GM18526 (cell line): ENCODE data around the gene ADAM33.

Experiments used
- POLR2A ChIP-seq: IDR thresholded peaks from 3 replicates; pipeline ENCODE4 v1.6.1; 2011; ENCODE audit not compliant: insufficient read length; ENCODE audit errors: extremely low read depth

ADAM33 gene

DNA sequence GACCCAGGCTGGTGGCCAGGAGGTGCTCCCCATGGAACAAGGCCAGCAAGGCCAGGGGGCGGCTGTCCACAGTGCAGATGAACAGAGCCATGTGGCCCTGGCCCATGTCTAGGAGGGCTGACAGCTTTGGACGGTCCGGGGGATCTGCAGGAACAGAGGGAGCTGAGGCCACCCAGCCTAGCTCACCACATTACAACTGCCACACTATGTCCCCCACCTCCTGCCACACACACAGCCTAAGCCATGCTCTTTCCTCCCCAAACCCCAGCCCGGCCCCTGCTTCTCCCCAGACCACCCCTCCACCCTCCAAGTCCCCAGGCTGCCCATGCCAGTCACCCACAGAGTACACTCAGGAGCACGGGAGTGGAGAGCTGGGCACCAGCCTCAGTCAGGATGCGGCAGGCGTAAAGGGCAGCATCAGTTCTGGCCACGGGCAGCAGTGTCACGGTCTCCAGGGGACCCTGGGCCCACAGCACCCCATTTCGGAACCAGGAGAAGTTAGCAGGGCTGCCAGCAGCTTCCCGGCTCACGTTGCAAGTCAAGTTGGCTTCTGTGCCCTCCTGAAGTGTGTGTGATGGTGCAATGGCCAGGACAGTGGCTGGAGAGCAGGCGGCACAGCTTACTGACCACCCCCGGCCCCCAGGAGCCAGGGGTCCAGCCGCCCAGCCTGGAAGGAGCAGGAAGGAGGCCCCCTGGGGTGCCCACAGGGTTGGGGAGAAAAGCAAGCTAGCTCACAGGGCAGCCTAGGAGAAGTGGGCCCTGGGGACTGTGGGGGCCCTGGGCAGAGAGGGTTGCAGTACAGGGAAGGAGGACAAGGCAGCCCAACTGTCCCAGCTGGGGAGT, 15.2 kb upstream of the ADAM33 start:
- no peak for TF ChIP-seq POLR2A

DNA sequence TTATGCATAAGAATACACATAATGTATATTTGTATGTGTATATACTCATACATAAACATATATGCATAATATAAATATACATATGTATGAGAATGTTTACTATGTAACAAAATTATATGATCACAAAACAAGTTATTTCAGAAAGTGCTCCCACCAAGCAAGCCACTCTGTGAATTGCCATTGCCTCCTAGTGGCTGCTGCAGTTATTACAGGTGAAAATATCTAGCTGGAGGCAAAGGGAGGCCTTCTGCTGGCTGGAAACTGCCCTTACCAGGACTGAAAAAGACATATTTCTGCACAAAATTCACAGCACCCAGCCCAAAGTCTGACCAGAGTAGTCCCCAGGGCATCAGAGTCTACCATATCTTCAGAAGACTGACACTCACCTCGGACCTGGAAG, 14.4 kb upstream of the ADAM33 start:
- no peak for TF ChIP-seq POLR2A

DNA sequence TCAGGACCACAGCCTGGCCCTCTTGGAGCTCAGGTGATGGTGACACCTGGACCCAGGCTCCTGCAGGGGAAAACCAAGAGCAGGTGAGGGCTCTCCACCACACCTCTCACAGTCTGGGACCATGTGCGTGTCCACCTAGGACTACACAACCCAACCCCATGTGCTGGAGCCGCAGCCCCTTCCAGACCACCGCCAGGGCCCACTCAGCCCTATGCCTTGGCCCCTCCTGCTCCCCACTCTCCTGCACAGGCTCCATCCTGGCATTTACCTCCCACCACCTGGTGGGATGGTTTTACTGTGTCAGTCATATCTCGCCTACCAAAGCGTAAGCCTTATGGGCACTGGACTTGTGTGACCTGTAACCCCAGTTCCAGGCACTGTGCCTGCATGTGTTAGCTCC, 13.1 kb upstream of the ADAM33 start:
- TF ChIP-seq POLR2A: no peak

DNA sequence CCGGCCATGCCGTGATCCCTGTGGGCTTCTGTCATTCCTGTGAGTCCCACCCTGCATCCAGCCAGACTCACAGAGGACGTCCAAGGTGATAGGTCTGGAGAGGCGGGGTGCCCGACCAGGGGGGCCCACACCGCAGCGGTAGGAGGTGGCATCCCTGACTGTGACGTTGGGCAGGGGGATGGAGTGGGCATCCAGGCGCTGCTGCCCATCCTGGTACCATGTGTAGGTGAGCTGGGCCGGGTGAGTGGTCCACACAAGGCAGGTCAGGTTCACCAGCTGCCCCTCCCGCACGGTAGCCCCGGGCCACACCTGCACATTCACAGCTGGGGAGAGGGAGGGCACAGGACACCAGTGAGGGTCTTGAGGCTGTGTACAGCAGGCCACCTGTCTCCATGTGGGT, 11.6 kb upstream of the ADAM33 start:
- no peak for TF ChIP-seq POLR2A

DNA sequence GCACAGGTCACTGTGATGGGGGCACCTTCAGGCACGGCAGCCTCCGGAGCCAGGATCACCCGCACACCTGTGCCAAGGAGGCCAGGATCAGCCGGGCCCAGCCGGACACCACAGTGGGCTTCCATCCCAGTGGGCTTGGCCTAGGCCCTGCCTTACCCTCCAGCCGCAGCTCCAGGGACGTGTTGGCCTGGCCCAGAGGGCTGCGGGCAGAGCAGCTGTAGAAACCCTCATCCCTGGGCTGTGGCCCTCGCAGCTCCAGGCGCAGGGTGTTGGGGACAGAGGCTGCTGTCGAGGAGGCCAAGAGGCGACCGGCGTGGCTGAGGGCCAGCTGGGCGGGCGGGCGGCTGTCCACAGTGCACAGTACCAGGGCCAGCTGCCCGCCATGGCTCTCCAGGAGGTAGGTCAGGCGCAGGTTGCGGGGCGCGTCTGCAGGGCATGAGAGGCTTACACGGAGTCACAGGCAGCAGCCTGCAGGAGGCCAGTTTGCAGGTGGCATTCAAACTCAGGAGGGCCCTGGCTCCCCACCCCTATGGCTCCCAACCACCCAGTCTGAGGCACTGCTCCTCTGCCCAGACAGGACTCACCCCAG, 11.0 kb upstream of the ADAM33 start:
- TF ChIP-seq POLR2A: no peak

DNA sequence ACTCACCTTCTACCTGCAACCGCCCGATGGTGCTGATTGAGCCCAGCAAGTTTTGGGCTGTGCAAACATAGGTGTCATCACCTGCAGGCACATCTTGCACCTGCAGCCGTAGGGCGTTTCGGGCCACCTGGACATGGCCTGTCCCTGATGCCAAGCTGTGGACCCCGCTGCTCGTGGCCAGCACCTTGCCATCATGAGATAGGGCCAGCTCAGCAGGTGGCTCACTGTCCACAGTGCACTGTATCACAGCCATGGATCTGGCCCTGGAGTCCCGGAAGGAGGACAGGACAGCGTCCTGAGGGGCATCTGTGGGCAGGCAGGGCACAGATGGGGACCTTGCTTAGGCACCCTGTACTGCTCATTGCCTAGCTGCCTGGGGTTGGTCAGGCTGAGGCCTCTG, 10.1 kb upstream of the ADAM33 start:
- TF ChIP-seq POLR2A: no peak

DNA sequence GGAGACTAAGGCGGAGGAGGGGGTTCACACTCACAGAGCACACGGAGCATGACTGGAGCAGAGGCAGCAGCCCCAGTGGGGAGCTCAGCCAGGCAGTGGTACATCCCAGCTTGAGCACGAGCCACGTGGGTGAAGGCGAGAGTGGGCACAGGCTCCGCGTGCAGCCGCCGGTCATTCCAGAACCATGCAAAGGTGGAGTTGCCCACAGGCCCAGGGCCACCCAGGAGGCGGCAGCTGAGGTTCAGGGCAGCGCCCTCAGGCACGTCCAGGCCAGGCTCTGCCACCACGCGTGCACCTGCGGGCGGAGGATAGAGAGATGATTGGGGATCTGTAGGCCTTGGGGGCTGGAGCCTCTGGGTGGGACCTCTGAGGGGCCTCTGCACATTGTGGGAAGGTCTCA, 9.5 kb upstream of the ADAM33 start:
- TF ChIP-seq POLR2A: no peak

DNA sequence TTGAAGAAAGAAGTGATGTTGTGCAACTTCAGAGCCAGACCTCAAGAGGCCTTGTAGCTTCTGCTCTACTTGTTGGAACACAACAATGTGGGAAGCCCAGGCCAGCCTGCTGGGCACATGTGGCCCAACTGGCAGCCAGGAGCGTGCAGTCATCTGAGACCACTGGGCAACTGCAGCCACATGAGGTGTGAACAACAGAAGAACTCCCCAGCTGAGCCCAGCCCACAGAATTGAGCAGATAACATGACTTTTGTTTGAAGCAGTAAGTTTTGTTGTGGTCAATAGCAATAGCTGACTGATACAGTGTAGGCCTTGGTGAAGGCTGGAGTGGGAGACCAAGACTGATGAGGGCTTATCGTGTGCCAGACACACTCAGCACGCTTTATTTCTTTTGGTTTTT, 8.6 kb upstream of the ADAM33 start:
- no peak for TF ChIP-seq POLR2A

DNA sequence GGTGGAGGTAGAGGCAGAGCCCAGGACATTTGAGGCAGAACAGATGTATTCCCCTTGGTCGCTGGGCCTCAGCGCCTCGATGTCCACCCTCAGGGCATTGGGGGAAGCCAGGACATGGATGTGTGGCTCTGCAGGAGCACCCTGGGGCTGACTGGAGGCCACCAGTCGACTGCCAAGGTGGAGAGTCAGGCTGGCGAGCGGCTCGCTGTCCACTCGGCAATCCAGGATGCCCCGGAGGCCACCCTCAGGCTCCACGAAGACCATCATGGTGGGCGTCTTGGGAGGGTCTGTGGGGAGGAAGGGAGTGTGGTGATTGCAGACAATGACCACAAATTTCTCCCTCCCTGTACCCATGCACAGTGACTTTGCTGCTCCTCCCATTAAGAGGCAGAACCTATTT, 8.2 kb upstream of the ADAM33 start:
- TF ChIP-seq POLR2A: no peak

DNA sequence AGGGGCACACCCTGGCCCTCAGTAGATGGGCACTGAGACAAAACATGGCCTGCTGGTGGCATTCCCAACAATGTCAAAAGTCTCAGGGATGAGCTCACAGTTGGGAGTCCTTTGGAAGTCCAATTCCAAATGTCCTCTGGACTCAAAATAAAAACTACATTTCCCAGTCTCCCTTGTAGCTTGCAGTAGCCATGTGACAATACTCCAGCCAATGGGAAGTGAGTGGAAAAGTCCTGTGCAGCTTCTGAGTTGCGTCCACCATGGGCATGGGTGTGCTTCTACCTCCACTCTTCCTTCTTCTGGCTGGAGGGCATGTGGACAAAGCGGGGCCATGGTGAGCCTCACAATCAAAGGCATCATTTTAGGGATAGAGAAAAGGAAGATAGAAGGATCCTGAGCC, 5.8 kb upstream of the ADAM33 start:
- TF ChIP-seq POLR2A: no peak

DNA sequence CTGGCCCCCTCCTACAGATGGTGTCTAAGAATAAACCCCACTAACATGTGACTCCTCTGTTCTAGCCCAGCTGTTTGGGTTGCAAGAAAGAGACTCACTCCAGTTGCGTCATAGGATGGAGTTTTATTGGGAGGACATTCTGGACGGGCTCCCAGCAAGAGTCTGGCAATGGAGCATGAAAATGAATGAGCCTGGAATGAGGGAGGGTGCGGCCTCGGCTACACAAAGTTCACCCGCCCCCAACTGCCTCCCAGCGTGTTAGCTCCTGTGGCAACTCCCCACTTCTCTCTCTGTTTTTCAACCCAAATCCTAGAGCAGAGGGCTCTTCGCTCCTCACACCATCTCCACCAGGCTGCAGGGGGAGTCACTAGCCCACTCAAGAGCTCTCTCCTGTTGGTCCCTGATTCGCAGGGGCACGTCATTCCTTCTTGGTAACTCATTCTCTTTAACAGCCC, 5.1 kb upstream of the ADAM33 start:
- no peak for TF ChIP-seq POLR2A

DNA sequence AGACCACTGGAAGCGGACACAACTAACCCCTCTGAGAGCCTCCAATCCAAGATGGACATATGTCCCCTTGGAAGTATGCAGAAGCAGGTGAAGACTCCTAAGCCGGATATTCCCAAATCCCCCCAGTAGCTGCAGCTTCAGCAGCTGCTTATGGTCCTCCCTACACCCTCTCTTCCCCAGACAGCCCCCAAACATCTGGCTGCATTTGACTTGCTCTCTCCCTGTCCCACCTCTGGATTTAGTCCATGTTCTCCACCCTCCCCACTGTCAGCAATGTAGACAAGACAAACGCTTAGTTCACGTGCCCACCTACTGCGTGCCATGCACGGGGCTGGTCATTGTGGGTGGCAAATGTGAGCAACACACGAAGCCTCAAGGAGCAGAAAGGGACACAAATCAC, 4.6 kb upstream of the ADAM33 start:
- no peak for TF ChIP-seq POLR2A

DNA sequence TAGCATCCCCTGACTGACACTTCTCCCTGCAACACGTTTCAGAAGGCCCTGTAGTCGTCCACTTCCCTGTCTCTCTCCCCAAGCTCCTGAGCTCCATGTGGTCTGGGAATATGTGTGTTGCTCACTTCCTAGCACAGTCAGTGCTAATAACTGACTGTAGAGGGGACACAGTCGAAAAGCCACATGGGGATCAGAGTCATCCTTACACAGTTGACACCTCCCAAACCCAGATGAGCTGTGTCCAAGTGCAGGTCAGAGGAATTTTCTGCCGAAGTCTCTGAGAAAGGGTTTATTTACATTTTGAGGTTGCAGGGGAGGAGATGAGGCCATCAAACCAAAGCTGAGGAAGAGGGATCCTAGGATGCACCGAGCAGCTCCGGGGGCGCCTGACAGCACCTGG, 3.5 kb upstream of the ADAM33 start:
- no peak for TF ChIP-seq POLR2A

DNA sequence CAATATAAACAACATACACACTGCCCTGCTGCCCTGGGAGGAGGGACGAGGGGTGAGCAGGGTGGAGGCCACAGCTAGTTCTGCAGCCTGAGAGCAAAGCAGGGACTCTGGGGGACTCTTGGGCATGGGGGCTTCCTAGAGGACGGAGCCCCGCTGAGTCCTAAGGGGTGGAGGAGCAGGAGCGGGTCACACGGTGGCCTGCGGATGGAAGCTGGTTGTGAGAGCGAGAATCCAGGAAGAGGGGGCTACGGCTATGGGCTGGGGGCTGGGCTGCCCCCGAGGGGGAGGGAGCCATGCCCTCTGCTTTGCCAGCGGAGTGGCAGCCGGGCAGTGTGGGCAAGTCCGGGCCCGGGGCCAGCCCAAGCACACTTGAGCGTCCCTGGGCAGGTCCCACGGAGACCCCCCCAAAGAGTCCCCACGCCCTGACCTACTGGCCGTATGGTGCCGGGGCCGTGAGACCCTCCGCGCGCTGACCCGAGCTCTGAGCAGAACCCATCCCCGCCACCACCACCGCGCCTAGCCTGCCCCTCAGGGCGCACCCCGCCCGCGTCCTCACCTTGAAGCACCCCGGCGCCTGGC, 369 bp downstream of the ADAM33 start:
- no peak for TF ChIP-seq POLR2A

DNA sequence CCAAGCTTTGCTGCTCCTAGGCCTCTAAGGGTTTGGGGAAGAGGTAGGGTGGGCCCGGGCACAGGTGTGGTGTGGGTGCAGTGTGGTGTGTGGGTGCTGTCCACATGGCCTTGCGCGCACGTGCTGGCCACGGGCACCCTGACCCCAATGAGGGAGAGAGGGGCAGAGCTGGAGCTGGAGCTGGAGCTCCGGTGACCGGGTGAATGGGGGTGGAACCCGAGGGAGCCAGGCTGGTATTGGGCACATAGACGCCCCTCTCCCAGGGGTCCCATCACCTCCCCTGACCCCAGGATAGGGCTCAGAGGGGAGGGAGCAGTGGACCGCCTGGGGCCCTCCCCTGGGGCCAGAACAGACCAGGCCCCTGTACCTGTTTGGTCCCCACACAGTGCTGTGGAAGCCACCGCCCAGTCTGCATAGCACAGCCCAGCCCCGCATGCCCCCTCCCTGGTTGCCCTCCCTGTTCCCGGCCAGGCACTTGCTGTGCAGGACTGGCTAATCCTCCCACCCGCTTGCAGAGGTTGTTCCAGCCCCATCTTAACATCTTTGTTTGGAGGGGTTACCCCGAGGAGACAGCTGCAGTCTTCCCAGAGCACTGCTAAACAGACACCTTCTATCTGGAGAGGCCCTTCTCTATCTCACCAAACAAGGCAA, 984 bp downstream of the ADAM33 start:
- TF ChIP-seq POLR2A: no peak
